Parathyroid adenoma (tissue), 2 donors: ENCODE measurements around the gene NCR1.
"Not testable (repeated sequence)": the region's sequence is repeated elsewhere in the genome, so short reads cannot be mapped to it uniquely, and the experiment has no call there.

Source experiments
- H2AFZ ChIP-seq: fragments of 300-600 bp; sonication (generic); one replicate; pipeline ENCODE4 v1.7.0; 2017; ENCODE audit warnings: antibody characterized with exemption, mild to moderate bottlenecking
- H3K27ac ChIP-seq: fragments of 300-600 bp; sonication (generic); one replicate; pipeline ENCODE4 v1.7.0; 2017
- H3K27me3 ChIP-seq: fragments of 300-600 bp; sonication (generic); one replicate; pipeline ENCODE4 v1.7.0; 2017; ENCODE audit warnings: low read length; ENCODE audit not compliant: control insufficient read depth, insufficient read depth
- H3K36me3 ChIP-seq: fragments of 300-600 bp; sonication (generic); one replicate; pipeline ENCODE4 v1.7.0; 2017; ENCODE audit warnings: low read length; ENCODE audit not compliant: control insufficient read depth, insufficient read depth
- H3K4me1 ChIP-seq: fragments of 300-600 bp; sonication (generic); one replicate; pipeline ENCODE4 v1.7.0; 2017; ENCODE audit warnings: control low read depth
- H3K4me2 ChIP-seq: fragments of 300-600 bp; sonication (generic); one replicate; pipeline ENCODE4 v1.7.0; 2017; ENCODE audit warnings: low read length
- H3K4me3 ChIP-seq: fragments of 300-600 bp; sonication (generic); one replicate; pipeline ENCODE4 v1.7.0; 2017; ENCODE audit warnings: low read depth, low read length
- H3K79me2 ChIP-seq: fragments of 300-600 bp; sonication (generic); one replicate; pipeline ENCODE4 v1.7.0; 2017; ENCODE audit warnings: control low read depth
- H3K9ac ChIP-seq: fragments of 300-600 bp; sonication (generic); one replicate; pipeline ENCODE4 v1.7.0; 2017; ENCODE audit warnings: mild to moderate bottlenecking
- H3K9me3 ChIP-seq: fragments of 300-600 bp; sonication (generic); one replicate; pipeline ENCODE4 v1.7.0; 2017; ENCODE audit warnings: low read length; ENCODE audit not compliant: control insufficient read depth
- CTCF ChIP-seq: fragments of 300-600 bp; sonication (generic); IDR thresholded peaks from one replicate; pipeline ENCODE4 v1.7.0; 2017; ENCODE audit warnings: antibody characterized with exemption, mild to moderate bottlenecking
- donor health status: primary hyperparathyroidism.

The NCR1 gene

GRCh38 chr19:54888239-54888638, 17.7 kb upstream of the NCR1 start:
- no peaks in the 10 kb centered on the region for H3K9me3 ChIP-seq
- H3K27ac ChIP-seq = no peak overlapping the region
- H3K4me1 ChIP-seq = no peaks in the 10 kb centered on the region
- H2AFZ ChIP-seq = no peak overlapping the region
- no peaks in the 10 kb centered on the region for H3K27me3 ChIP-seq
- no peak overlapping the region for H3K9ac ChIP-seq
- H3K36me3 ChIP-seq = no peaks in the 10 kb centered on the region
- no peak overlapping the region for H3K4me2 ChIP-seq
- no peaks in the 10 kb centered on the region for H3K79me2 ChIP-seq
- TF ChIP-seq CTCF = no peak
- no peak overlapping the region for H3K4me3 ChIP-seq

GRCh38 chr19:54889566-54889965, 16.4 kb upstream of the NCR1 start:
- Histone ChIP-seq H3K4me3 (no peak overlapping the region), H3K27ac (no peak overlapping the region), H3K27me3 (no peaks in the 10 kb centered on the region), H3K36me3 (no peaks in the 10 kb centered on the region), H3K4me1 (no peaks in the 10 kb centered on the region), H3K4me2 (no peak overlapping the region), H3K9me3 (no peaks in the 10 kb centered on the region), H3K9ac (no peak overlapping the region), H2AFZ (no peak overlapping the region), H3K79me2 (no peaks in the 10 kb centered on the region)
- no peak for TF ChIP-seq CTCF

- Histone ChIP-seq H3K9ac (no peak overlapping the region), H2AFZ (no peak overlapping the region), H3K27me3 (no peaks in the 10 kb centered on the region), H3K27ac (no peak overlapping the region), H3K9me3 (no peaks in the 10 kb centered on the region), H3K4me2 (no peak overlapping the region), H3K79me2 (no peaks in the 10 kb centered on the region), H3K4me3 (no peak overlapping the region), H3K36me3 (no peaks in the 10 kb centered on the region), H3K4me1 (no peaks in the 10 kb centered on the region)
- TF ChIP-seq CTCF = no peak
Observed at GRCh38 chr19:54893406-54893805, 12.5 kb upstream of the NCR1 start.

- not testable (repeated sequence) for H3K27ac ChIP-seq, H3K79me2 ChIP-seq, H3K9me3 ChIP-seq, H2AFZ ChIP-seq, H3K4me3 ChIP-seq, H3K4me2 ChIP-seq, H3K36me3 ChIP-seq, H3K9ac ChIP-seq, H3K27me3 ChIP-seq, H3K4me1 ChIP-seq
Observed at GRCh38 chr19:54894106-54894505, 11.8 kb upstream of the NCR1 start.

- Histone ChIP-seq H3K27me3 (no peaks in the 10 kb centered on the region), H3K9me3 (no peaks in the 10 kb centered on the region), H3K9ac (no peak overlapping the region), H3K27ac (no peak overlapping the region), H3K4me1 (no peaks in the 10 kb centered on the region), H2AFZ (no peak overlapping the region), H3K4me2 (no peak overlapping the region), H3K79me2 (no peaks in the 10 kb centered on the region), H3K36me3 (no peaks in the 10 kb centered on the region), H3K4me3 (no peak overlapping the region)
- no peak for TF ChIP-seq CTCF
Observed at GRCh38 chr19:54896036-54896435, 9.9 kb upstream of the NCR1 start.

- not testable (repeated sequence) for H3K27me3 ChIP-seq, H3K27ac ChIP-seq, H3K79me2 ChIP-seq, H3K4me1 ChIP-seq, H3K4me3 ChIP-seq, H3K9me3 ChIP-seq, H3K4me2 ChIP-seq, H3K9ac ChIP-seq, H3K36me3 ChIP-seq, H2AFZ ChIP-seq
Observed at GRCh38 chr19:54898685-54899084, 7.3 kb upstream of the NCR1 start.

- H3K79me2 ChIP-seq, H3K4me2 ChIP-seq, H3K4me3 ChIP-seq, H3K27ac ChIP-seq, H3K4me1 ChIP-seq, H3K36me3 ChIP-seq, H3K9me3 ChIP-seq, H2AFZ ChIP-seq, H3K27me3 ChIP-seq, H3K9ac ChIP-seq: not testable (repeated sequence)
Observed at GRCh38 chr19:54899646-54900045, 6.3 kb upstream of the NCR1 start.

GRCh38 chr19:54901153-54901552, 4.8 kb upstream of the NCR1 start:
- H3K4me3 ChIP-seq, H2AFZ ChIP-seq, H3K4me1 ChIP-seq, H3K36me3 ChIP-seq, H3K27ac ChIP-seq, H3K9me3 ChIP-seq, H3K27me3 ChIP-seq, H3K4me2 ChIP-seq, H3K79me2 ChIP-seq, H3K9ac ChIP-seq: not testable (repeated sequence)
